ENCODE results near the gene MSLN.

MSLN gene

DNA sequence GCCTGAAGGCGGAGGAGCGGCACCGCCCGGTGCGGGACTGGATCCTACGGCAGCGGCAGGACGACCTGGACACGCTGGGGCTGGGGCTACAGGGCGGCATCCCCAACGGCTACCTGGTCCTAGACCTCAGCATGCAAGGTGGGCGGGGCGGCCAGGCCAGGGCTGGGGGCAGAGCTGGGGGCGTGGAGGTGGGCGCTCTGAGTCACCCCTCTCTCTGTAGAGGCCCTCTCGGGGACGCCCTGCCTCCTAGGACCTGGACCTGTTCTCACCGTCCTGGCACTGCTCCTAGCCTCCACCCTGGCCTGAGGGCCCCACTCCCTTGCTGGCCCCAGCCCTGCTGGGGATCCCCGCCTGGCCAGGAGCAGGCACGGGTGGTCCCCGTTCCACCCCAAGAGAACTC lies 7.9 kb downstream of the MSLN start:
- Histone ChIP-seq H3F3A (ENCODE audit: insufficient read depth) (no peaks in the 10 kb centered on the region), H3K4me2 (ENCODE audit: low read depth, low read length, poor library complexity, severe bottlenecking) (no peak overlapping the region), H3K4me3 (ENCODE audit: insufficient read depth, low read length, poor library complexity, severe bottlenecking) (no peak overlapping the region), H2AFZ (ENCODE audit: low read depth, low read length, severe bottlenecking) (no peak overlapping the region), H3K9me2 (replicated peaks; ENCODE audit: insufficient read depth, low read length) (no peaks in the 10 kb centered on the region), H3K9ac (ENCODE audit: low read length) (no peak overlapping the region), H3K27ac (ENCODE audit: low read depth, low read length) (no peak overlapping the region), H3K9me3 (ENCODE audit: insufficient read depth, low read length) (no peaks in the 10 kb centered on the region), H3K79me2 (ENCODE audit: insufficient read depth, low read length) (no peaks in the 10 kb centered on the region), H3K27me3 (ENCODE audit: low read length) (no peaks in the 10 kb centered on the region), H3K36me3 (ENCODE audit: low read length) (no peaks in the 10 kb centered on the region), H4K20me1 (ENCODE audit: low read depth, low read length) (no peaks in the 10 kb centered on the region)
- TF ChIP-seq, protein P1, sequence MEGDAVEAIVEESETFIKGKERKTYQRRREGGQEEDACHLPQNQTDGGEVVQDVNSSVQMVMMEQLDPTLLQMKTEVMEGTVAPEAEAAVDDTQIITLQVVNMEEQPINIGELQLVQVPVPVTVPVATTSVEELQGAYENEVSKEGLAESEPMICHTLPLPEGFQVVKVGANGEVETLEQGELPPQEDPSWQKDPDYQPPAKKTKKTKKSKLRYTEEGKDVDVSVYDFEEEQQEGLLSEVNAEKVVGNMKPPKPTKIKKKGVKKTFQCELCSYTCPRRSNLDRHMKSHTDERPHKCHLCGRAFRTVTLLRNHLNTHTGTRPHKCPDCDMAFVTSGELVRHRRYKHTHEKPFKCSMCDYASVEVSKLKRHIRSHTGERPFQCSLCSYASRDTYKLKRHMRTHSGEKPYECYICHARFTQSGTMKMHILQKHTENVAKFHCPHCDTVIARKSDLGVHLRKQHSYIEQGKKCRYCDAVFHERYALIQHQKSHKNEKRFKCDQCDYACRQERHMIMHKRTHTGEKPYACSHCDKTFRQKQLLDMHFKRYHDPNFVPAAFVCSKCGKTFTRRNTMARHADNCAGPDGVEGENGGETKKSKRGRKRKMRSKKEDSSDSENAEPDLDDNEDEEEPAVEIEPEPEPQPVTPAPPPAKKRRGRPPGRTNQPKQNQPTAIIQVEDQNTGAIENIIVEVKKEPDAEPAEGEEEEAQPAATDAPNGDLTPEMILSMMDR (IDR thresholded peaks at IDR 0.05; ENCODE audit: insufficient read depth, low read length, poor library complexity, severe bottlenecking): no peak
- no peak for TF ChIP-seq EZH2phosphoT487 (conservative IDR thresholded peaks at IDR 0.05; ENCODE audit: low read length)

DNA sequence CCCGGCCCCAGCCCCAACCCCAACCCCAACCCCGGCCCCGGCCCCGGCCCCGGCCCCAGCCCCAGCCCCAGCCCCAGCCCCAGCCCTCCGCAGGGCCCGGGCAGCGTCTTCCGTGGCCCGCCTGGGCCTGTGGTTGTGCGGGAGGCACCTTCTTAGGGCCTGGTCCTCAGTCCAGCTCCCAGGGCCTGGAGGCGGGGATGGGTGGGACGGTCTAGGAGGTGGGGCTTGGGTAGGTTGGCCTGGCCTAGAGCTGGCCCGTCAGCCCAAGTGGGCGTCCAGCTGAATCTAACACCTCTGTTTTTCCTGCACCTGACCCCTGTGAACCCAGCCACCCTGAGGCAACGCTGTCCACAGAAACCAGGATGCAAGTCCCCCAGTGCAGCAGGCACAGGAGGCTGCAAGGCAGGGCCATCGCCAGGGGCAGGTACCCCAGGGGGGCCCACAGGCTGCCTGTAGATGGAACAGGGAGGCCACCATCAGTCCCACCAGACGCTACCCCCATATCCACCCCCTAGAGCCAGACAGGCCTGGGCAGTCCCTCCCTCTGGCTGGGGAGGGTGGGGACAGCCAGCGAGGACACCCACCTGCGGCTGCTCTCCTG lies 8.8 kb downstream of the MSLN start:
- Histone ChIP-seq H2AFZ (ENCODE audit: low read depth, low read length, severe bottlenecking) (no peak overlapping the region), H3K27me3 (ENCODE audit: low read length) (no peaks in the 10 kb centered on the region), H3K79me2 (ENCODE audit: insufficient read depth, low read length) (no peaks in the 10 kb centered on the region), H3K9me3 (ENCODE audit: insufficient read depth, low read length) (no peaks in the 10 kb centered on the region), H3K4me3 (ENCODE audit: insufficient read depth, low read length, poor library complexity, severe bottlenecking) (no peak overlapping the region), H3K9me2 (replicated peaks; ENCODE audit: insufficient read depth, low read length) (no peaks in the 10 kb centered on the region), H3K4me2 (ENCODE audit: low read depth, low read length, poor library complexity, severe bottlenecking) (no peak overlapping the region), H3K27ac (ENCODE audit: low read depth, low read length) (no peak overlapping the region), H3K9ac (ENCODE audit: low read length) (no peak overlapping the region), H4K20me1 (ENCODE audit: low read depth, low read length) (no peaks in the 10 kb centered on the region), H3K36me3 (ENCODE audit: low read length) (no peaks in the 10 kb centered on the region), H3F3A (ENCODE audit: insufficient read depth) (no peaks in the 10 kb centered on the region)
- no peak for TF ChIP-seq EZH2phosphoT487 (conservative IDR thresholded peaks at IDR 0.05; ENCODE audit: low read length)
- TF ChIP-seq, protein P1 (IDR thresholded peaks at IDR 0.05; ENCODE audit: insufficient read depth, low read length, poor library complexity, severe bottlenecking): no peak

DNA sequence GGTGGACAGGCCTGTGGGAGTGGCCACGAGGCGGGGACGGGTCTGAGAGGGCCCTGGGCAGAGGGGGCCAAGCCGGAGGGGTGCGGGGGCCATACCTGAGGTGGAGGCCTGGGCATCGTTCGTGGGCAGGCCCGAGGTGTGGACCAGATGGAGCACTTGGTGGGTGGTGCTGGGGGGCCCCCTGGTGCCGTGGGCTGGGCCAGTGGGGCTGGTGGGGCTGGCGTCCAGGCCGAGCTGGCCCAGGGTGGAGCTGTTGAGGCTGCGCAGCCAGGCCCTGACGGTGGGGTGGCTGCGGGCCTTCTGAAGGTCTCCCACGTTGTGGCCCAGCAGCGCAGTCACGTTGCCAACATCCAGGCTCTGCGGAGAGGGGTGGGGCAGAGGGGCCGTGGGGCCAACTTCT lies 9.4 kb downstream of the MSLN start:
- H3K9me2 ChIP-seq (replicated peaks; ENCODE audit: insufficient read depth, low read length): no peaks in the 10 kb centered on the region
- no peaks in the 10 kb centered on the region for H3K36me3 ChIP-seq (ENCODE audit: low read length)
- H3K79me2 ChIP-seq (ENCODE audit: insufficient read depth, low read length): no peaks in the 10 kb centered on the region
- H3K27ac ChIP-seq (ENCODE audit: low read depth, low read length): no peak overlapping the region
- no peak overlapping the region for H3K4me2 ChIP-seq (ENCODE audit: low read depth, low read length, poor library complexity, severe bottlenecking)
- H2AFZ ChIP-seq (ENCODE audit: low read depth, low read length, severe bottlenecking): no peak overlapping the region
- H3F3A ChIP-seq (ENCODE audit: insufficient read depth): no peaks in the 10 kb centered on the region
- H3K27me3 ChIP-seq (ENCODE audit: low read length): no peaks in the 10 kb centered on the region
- H3K9ac ChIP-seq (ENCODE audit: low read length): no peak overlapping the region
- H3K4me3 ChIP-seq (ENCODE audit: insufficient read depth, low read length, poor library complexity, severe bottlenecking): no peak overlapping the region
- H3K9me3 ChIP-seq (ENCODE audit: insufficient read depth, low read length): no peaks in the 10 kb centered on the region
- H4K20me1 ChIP-seq (ENCODE audit: low read depth, low read length): no peaks in the 10 kb centered on the region
- no peak for TF ChIP-seq EZH2phosphoT487 (conservative IDR thresholded peaks at IDR 0.05; ENCODE audit: low read length)
- TF ChIP-seq, protein P1 (IDR thresholded peaks at IDR 0.05; ENCODE audit: insufficient read depth, low read length, poor library complexity, severe bottlenecking): no peak

All from SU-DHL-6 (cell line).